RWPE2 (cell line): ENCODE results near the gene RAB40AL.

Source experiments
- ATAC-seq: fragments of 200-7000 bp; cut with Tn5 transposase; 3 replicates; pipeline ENCODE4 v1.9.1; 2021; ENCODE audit warnings: low read depth
- DNase-seq: peaks from one replicate; pipeline ENCODE4 v3.0.0-alpha.2; 2020; ENCODE audit warnings: low spot score
- H3K27ac ChIP-seq: fragments of 450-650 bp; 2 replicates; pipeline ENCODE4 v1.5.1; 2017; ENCODE audit warnings: mild to moderate bottlenecking; ENCODE audit not compliant: poor library complexity, severe bottlenecking
- H3K27me3 ChIP-seq: fragments of 250-450 bp; sonication (Bioruptor Pico); 2 replicates; pipeline ENCODE4 v1.5.1; 2021; ENCODE audit warnings: mild to moderate bottlenecking, moderate library complexity; ENCODE audit not compliant: insufficient read depth, poor library complexity, severe bottlenecking
- H3K36me3 ChIP-seq: fragments of 250-450 bp; sonication (Bioruptor Pico); 2 replicates; pipeline ENCODE4 v1.5.1; 2020; ENCODE audit warnings: low read depth, mild to moderate bottlenecking, moderate library complexity
- H3K4me1 ChIP-seq: fragments of 250-450 bp; sonication (Bioruptor Pico); 2 replicates; pipeline ENCODE4 v1.5.1; 2021; ENCODE audit warnings: mild to moderate bottlenecking, moderate library complexity; ENCODE audit not compliant: insufficient read depth, poor library complexity, severe bottlenecking
- H3K4me3 ChIP-seq: fragments of 250-450 bp; sonication (Bioruptor Pico); 2 replicates; pipeline ENCODE4 v1.5.1; 2021; ENCODE audit warnings: mild to moderate bottlenecking, moderate library complexity; ENCODE audit not compliant: severe bottlenecking
- H3K9me3 ChIP-seq: fragments of 250-450 bp; sonication (Bioruptor Pico); 2 replicates; pipeline ENCODE4 v1.5.1; 2021; ENCODE audit warnings: mild to moderate bottlenecking, moderate library complexity; ENCODE audit not compliant: severe bottlenecking
- TF ChIP-seq, protein P1 (sequence below): fragments of 450-650 bp; IDR thresholded peaks from one replicate; pipeline ENCODE4 v1.5.1; 2017; ENCODE audit warnings: mild to moderate bottlenecking, moderate library complexity; ENCODE audit not compliant: poor library complexity, severe bottlenecking

The RAB40AL gene

DNA sequence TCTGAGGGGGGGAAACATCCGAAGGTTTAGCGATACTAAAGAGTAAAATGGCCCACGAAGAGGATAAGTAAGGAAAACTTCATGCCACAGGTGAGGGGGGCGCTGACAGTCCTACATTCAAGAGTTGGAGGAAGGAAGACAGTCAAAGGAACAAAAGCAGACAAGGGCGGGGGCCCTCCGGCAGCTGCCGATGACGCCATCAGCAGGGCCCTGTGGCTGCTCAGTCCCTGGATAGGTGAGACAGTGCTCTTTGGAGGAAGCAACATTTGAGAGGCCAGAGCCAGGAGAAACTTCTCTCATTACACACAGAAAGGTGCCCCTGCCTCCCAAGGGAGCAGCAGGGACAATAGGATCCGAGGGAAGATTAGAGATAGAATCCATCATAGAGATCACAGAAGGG is 41.5 kb downstream of the RAB40AL start:
- TF ChIP-seq, protein P1, sequence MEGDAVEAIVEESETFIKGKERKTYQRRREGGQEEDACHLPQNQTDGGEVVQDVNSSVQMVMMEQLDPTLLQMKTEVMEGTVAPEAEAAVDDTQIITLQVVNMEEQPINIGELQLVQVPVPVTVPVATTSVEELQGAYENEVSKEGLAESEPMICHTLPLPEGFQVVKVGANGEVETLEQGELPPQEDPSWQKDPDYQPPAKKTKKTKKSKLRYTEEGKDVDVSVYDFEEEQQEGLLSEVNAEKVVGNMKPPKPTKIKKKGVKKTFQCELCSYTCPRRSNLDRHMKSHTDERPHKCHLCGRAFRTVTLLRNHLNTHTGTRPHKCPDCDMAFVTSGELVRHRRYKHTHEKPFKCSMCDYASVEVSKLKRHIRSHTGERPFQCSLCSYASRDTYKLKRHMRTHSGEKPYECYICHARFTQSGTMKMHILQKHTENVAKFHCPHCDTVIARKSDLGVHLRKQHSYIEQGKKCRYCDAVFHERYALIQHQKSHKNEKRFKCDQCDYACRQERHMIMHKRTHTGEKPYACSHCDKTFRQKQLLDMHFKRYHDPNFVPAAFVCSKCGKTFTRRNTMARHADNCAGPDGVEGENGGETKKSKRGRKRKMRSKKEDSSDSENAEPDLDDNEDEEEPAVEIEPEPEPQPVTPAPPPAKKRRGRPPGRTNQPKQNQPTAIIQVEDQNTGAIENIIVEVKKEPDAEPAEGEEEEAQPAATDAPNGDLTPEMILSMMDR: no peak
- Histone ChIP-seq H3K27ac (no peak overlapping the region), H3K4me3 (no peak overlapping the region), H3K9me3 (no peaks in the 10 kb centered on the region), H3K36me3 (no peaks in the 10 kb centered on the region), H3K4me1 (peaks cover 6% of the 10 kb centered on the region), H3K27me3 (no peaks in the 10 kb centered on the region)
- DNase-seq (no peak), ATAC-seq (no peak)

GRCh38 chrX:102979536-102979935 is 42.5 kb downstream of the RAB40AL start:
- Histone ChIP-seq H3K9me3 (no peaks in the 10 kb centered on the region), H3K4me1 (peaks cover 6% of the 10 kb centered on the region), H3K36me3 (no peaks in the 10 kb centered on the region), H3K27ac (no peak overlapping the region), H3K4me3 (no peak overlapping the region), H3K27me3 (no peaks in the 10 kb centered on the region)
- DNase-seq (no peak), ATAC-seq (peak; percentile 48; the same call in 2 of the 3 replicates)
- TF ChIP-seq, protein P1: no peak

DNA sequence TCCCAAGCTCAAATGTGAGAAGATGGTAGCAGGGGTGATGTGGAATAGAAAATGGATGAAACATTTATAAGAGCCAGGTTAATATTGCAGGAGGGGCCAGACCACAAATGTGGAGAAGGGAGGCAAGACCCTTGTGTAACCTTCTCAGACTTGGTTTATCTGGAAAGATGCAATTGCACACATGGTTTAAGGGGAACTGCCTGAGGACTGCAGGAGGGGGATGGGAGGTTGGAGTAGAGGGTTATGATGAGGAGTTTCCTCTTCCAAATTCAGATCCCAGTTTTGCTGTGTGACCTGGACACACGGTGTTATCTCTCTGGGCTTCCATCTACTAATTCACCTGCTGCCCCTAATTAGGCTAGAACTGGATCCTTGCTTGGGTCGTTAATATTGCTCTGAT is 46.1 kb downstream of the RAB40AL start:
- Histone ChIP-seq H3K4me1 (no peaks in the 10 kb centered on the region), H3K27me3 (no peaks in the 10 kb centered on the region), H3K27ac (no peak overlapping the region), H3K9me3 (no peaks in the 10 kb centered on the region), H3K36me3 (no peaks in the 10 kb centered on the region), H3K4me3 (no peak overlapping the region)
- TF ChIP-seq, protein P1: no peak
- ATAC-seq (no peak), DNase-seq (no peak)

DNA sequence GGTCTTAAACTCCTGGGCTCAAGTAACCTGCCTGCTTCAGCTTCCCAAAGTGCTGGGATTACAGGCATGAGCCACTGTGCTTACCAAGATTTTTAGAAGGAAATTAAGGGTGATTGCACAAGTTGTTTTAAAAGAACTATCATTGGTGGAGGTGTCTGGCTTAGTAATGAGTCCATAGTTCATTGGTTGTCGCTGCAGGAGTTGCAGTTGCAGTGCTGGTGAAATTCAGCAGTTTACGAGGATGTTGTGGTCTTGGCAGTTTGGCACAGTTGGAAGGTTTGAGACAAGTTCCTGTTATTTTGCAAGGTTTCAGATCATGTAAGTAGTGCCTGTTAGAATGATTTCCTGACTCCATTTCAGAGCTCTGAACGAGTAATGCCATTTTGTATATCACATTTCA is 48.1 kb downstream of the RAB40AL start:
- TF ChIP-seq, protein P1: no peak
- ATAC-seq (no peak), DNase-seq (no peak)
- H3K27ac ChIP-seq: no peak overlapping the region
- no peak overlapping the region for H3K4me3 ChIP-seq
- no peaks in the 10 kb centered on the region for H3K27me3 ChIP-seq
- no peaks in the 10 kb centered on the region for H3K36me3 ChIP-seq
- H3K4me1 ChIP-seq: no peaks in the 10 kb centered on the region
- H3K9me3 ChIP-seq: no peaks in the 10 kb centered on the region
